Measurements from ENCODE around the gene FBXL5.
A peak's percentile ranks its signal among the peaks of the same experiment; 100 is the strongest.

The FBXL5 gene

GRCh38 chr4:15677507-15677988 is 22.4 kb upstream of the FBXL5 start:
- no peak overlapping the region for H2BK15ac ChIP-seq (ENCODE audit: low read depth, poor library complexity, severe bottlenecking)
- H3K27me3 ChIP-seq (ENCODE audit: control insufficient read depth in 1 of 2, insufficient read depth in 1 of 2, low read length in 2 of 2), result no peaks in the 10 kb centered on the region
- no peaks in the 10 kb centered on the region for H3K9me3 ChIP-seq (ENCODE audit: control insufficient read depth, low read length)
- no peak overlapping the region for H3K9ac ChIP-seq (ENCODE audit: low read length)
- H3K4me1 ChIP-seq (ENCODE audit: control insufficient read depth, insufficient read depth, low read depth, low read length), result no peaks in the 10 kb centered on the region
- peak overlapping the region in 1 of 2 experiments; percentile 33 for H3K18ac ChIP-seq (ENCODE audit: low read depth in 1 of 2, low read length in 2 of 2)
- WGBS, result 91% methylated on average over 2 of the region's 2 CpGs
- H3K79me1 ChIP-seq (replicated peaks; ENCODE audit: low read length, poor library complexity, severe bottlenecking), result no peaks in the 10 kb centered on the region
- no peak overlapping the region for H4K91ac ChIP-seq (ENCODE audit: low read length)
- H3K14ac ChIP-seq (ENCODE audit: low read length in 2 of 2), result no peak overlapping the region
- DNase-seq, result peak; percentile 62
- no peak overlapping the region for H3K4ac ChIP-seq (ENCODE audit: low read depth in 1 of 2, low read length in 2 of 2)
- H3K27ac ChIP-seq (ENCODE audit: low read length, poor library complexity, severe bottlenecking), result peak overlapping the region; percentile 91
- no peak overlapping the region for H3K23ac ChIP-seq (ENCODE audit: low read length in 2 of 2)
- no peak overlapping the region for H3K4me3 ChIP-seq (ENCODE audit: insufficient read depth in 1 of 2, low read depth in 1 of 2, low read length in 2 of 2)
- no peak overlapping the region for H2BK120ac ChIP-seq (ENCODE audit: low read depth, low read length)
- H2AFZ ChIP-seq (ENCODE audit: low read depth, low read length), result no peak overlapping the region
- no peak overlapping the region for H2AK5ac ChIP-seq (ENCODE audit: low read length, severe bottlenecking)
- H2BK5ac ChIP-seq (ENCODE audit: low read depth, low read length, poor library complexity, severe bottlenecking), result peak overlapping the region; percentile 15
- no peak overlapping the region for H4K8ac ChIP-seq (ENCODE audit: low read length)
- no peak overlapping the region for H2BK12ac ChIP-seq (ENCODE audit: low read length in 2 of 2)
- H3K4me2 ChIP-seq (ENCODE audit: low read length, poor library complexity, severe bottlenecking), result peak overlapping the region; percentile 63
- H3K36me3 ChIP-seq (ENCODE audit: control insufficient read depth in 1 of 2, insufficient read depth in 2 of 2, low read depth in 1 of 2, low read length in 2 of 2), result no peaks in the 10 kb centered on the region

GRCh38 chr4:15676899-15677298 is 21.7 kb upstream of the FBXL5 start:
- no peak overlapping the region for H4K8ac ChIP-seq (ENCODE audit: low read length)
- no peak overlapping the region for H2BK15ac ChIP-seq (ENCODE audit: low read depth, poor library complexity, severe bottlenecking)
- no peak overlapping the region for H3K4ac ChIP-seq (ENCODE audit: low read depth in 1 of 2, low read length in 2 of 2)
- no peak overlapping the region for H3K9ac ChIP-seq (ENCODE audit: low read length)
- H3K18ac ChIP-seq (ENCODE audit: low read depth in 1 of 2, low read length in 2 of 2), result no peak overlapping the region
- H2BK5ac ChIP-seq (ENCODE audit: low read depth, low read length, poor library complexity, severe bottlenecking), result no peak overlapping the region
- H3K79me1 ChIP-seq (replicated peaks; ENCODE audit: low read length, poor library complexity, severe bottlenecking), result peaks cover 2% of the 10 kb centered on the region
- H3K27me3 ChIP-seq (ENCODE audit: control insufficient read depth in 1 of 2, insufficient read depth in 1 of 2, low read length in 2 of 2), result no peaks in the 10 kb centered on the region
- H2BK120ac ChIP-seq (ENCODE audit: low read depth, low read length), result no peak overlapping the region
- no peak overlapping the region for H2AFZ ChIP-seq (ENCODE audit: low read depth, low read length)
- no peak for DNase-seq
- no peak overlapping the region for H4K91ac ChIP-seq (ENCODE audit: low read length)
- 100% methylated on average over 4 of the region's 6 CpGs for WGBS
- no peak overlapping the region for H2AK5ac ChIP-seq (ENCODE audit: low read length, severe bottlenecking)
- H3K27ac ChIP-seq (ENCODE audit: low read length, poor library complexity, severe bottlenecking), result no peak overlapping the region
- H3K36me3 ChIP-seq (ENCODE audit: control insufficient read depth in 1 of 2, insufficient read depth in 2 of 2, low read depth in 1 of 2, low read length in 2 of 2), result peaks cover 0 to 4% of the 10 kb centered on the region in 2 experiments
- H3K23ac ChIP-seq (ENCODE audit: low read length in 2 of 2), result no peak overlapping the region
- H3K4me1 ChIP-seq (ENCODE audit: control insufficient read depth, insufficient read depth, low read depth, low read length), result no peaks in the 10 kb centered on the region
- H3K4me2 ChIP-seq (ENCODE audit: low read length, poor library complexity, severe bottlenecking), result no peak overlapping the region
- H3K9me3 ChIP-seq (ENCODE audit: control insufficient read depth, low read length), result no peaks in the 10 kb centered on the region
- no peak overlapping the region for H3K14ac ChIP-seq (ENCODE audit: low read length in 2 of 2)
- H2BK12ac ChIP-seq (ENCODE audit: low read length in 2 of 2), result no peak overlapping the region
- no peak overlapping the region for H3K4me3 ChIP-seq (ENCODE audit: insufficient read depth in 1 of 2, low read depth in 1 of 2, low read length in 2 of 2)

- Histone ChIP-seq H3K79me1 (replicated peaks; ENCODE audit: low read length, poor library complexity, severe bottlenecking) (peaks cover 4% of the 10 kb centered on the region), H3K23ac (ENCODE audit: low read length in 2 of 2) (no peak overlapping the region), H2BK120ac (ENCODE audit: low read depth, low read length) (no peak overlapping the region), H3K27ac (ENCODE audit: low read length, poor library complexity, severe bottlenecking) (no peak overlapping the region), H3K27me3 (ENCODE audit: control insufficient read depth in 1 of 2, insufficient read depth in 1 of 2, low read length in 2 of 2) (no peaks in the 10 kb centered on the region), H2AFZ (ENCODE audit: low read depth, low read length) (no peak overlapping the region), H2BK12ac (ENCODE audit: low read length in 2 of 2) (no peak overlapping the region), H3K4me3 (ENCODE audit: insufficient read depth in 1 of 2, low read depth in 1 of 2, low read length in 2 of 2) (no peak overlapping the region), H3K9ac (ENCODE audit: low read length) (no peak overlapping the region), H3K9me3 (ENCODE audit: control insufficient read depth, low read length) (no peaks in the 10 kb centered on the region), H2BK5ac (ENCODE audit: low read depth, low read length, poor library complexity, severe bottlenecking) (no peak overlapping the region), H3K36me3 (ENCODE audit: control insufficient read depth in 1 of 2, insufficient read depth in 2 of 2, low read depth in 1 of 2, low read length in 2 of 2) (peaks cover 0 to 4% of the 10 kb centered on the region in 2 experiments), H3K4ac (ENCODE audit: low read depth in 1 of 2, low read length in 2 of 2) (no peak overlapping the region), H3K4me2 (ENCODE audit: low read length, poor library complexity, severe bottlenecking) (no peak overlapping the region), H3K4me1 (ENCODE audit: control insufficient read depth, insufficient read depth, low read depth, low read length) (no peaks in the 10 kb centered on the region), H2BK15ac (ENCODE audit: low read depth, poor library complexity, severe bottlenecking) (no peak overlapping the region), H4K8ac (ENCODE audit: low read length) (no peak overlapping the region), H3K14ac (ENCODE audit: low read length in 2 of 2) (no peak overlapping the region), H2AK5ac (ENCODE audit: low read length, severe bottlenecking) (no peak overlapping the region), H3K18ac (ENCODE audit: low read depth in 1 of 2, low read length in 2 of 2) (no peak overlapping the region), H4K91ac (ENCODE audit: low read length) (no peak overlapping the region)
- no peak for DNase-seq
- WGBS, result no CpG with 5 or more reads among the region's 1 CpG
Measured at GRCh38 chr4:15676039-15676438, 20.9 kb upstream of the FBXL5 start.

GRCh38 chr4:15675356-15675755 is 20.2 kb upstream of the FBXL5 start:
- H3K18ac ChIP-seq (ENCODE audit: low read depth in 1 of 2, low read length in 2 of 2), result no peak overlapping the region
- H3K14ac ChIP-seq (ENCODE audit: low read length in 2 of 2), result no peak overlapping the region
- no peak overlapping the region for H3K4me3 ChIP-seq (ENCODE audit: insufficient read depth in 1 of 2, low read depth in 1 of 2, low read length in 2 of 2)
- H2BK120ac ChIP-seq (ENCODE audit: low read depth, low read length), result no peak overlapping the region
- no peak overlapping the region for H3K4ac ChIP-seq (ENCODE audit: low read depth in 1 of 2, low read length in 2 of 2)
- H3K36me3 ChIP-seq (ENCODE audit: control insufficient read depth in 1 of 2, insufficient read depth in 2 of 2, low read depth in 1 of 2, low read length in 2 of 2), result peaks cover 0 to 4% of the 10 kb centered on the region in 2 experiments
- WGBS, result 91% methylated on average over 1 of the region's 3 CpGs
- H3K9ac ChIP-seq (ENCODE audit: low read length), result no peak overlapping the region
- H3K9me3 ChIP-seq (ENCODE audit: control insufficient read depth, low read length), result no peaks in the 10 kb centered on the region
- H4K8ac ChIP-seq (ENCODE audit: low read length), result no peak overlapping the region
- no peak overlapping the region for H4K91ac ChIP-seq (ENCODE audit: low read length)
- no peaks in the 10 kb centered on the region for H3K27me3 ChIP-seq (ENCODE audit: control insufficient read depth in 1 of 2, insufficient read depth in 1 of 2, low read length in 2 of 2)
- H3K27ac ChIP-seq (ENCODE audit: low read length, poor library complexity, severe bottlenecking), result no peak overlapping the region
- H3K23ac ChIP-seq (ENCODE audit: low read length in 2 of 2), result no peak overlapping the region
- no peak overlapping the region for H2AFZ ChIP-seq (ENCODE audit: low read depth, low read length)
- H2BK12ac ChIP-seq (ENCODE audit: low read length in 2 of 2), result no peak overlapping the region
- no peak overlapping the region for H2AK5ac ChIP-seq (ENCODE audit: low read length, severe bottlenecking)
- H3K79me1 ChIP-seq (replicated peaks; ENCODE audit: low read length, poor library complexity, severe bottlenecking), result peaks cover 4% of the 10 kb centered on the region
- no peak overlapping the region for H3K4me2 ChIP-seq (ENCODE audit: low read length, poor library complexity, severe bottlenecking)
- H3K4me1 ChIP-seq (ENCODE audit: control insufficient read depth, insufficient read depth, low read depth, low read length), result no peaks in the 10 kb centered on the region
- no peak overlapping the region for H2BK15ac ChIP-seq (ENCODE audit: low read depth, poor library complexity, severe bottlenecking)
- H2BK5ac ChIP-seq (ENCODE audit: low read depth, low read length, poor library complexity, severe bottlenecking), result no peak overlapping the region
- no peak for DNase-seq

All from mesenchymal stem cell (in vitro differentiated cells and primary cell).